Immature natural killer cell (primary cell): ENCODE measurements around the gene TENM3. TPM values are rescaled to one million over a fixed set of nuclear protein-coding genes. Genes with fewer than 3 reads are reported as not detected.

Experiments used
- DNase-seq, 3 donors: peaks; one replicate each; pipeline ENCODE4 v3.0.0; 2022; ENCODE audit warnings: mixed read lengths in 1 of 3
- H3K27ac Mint-ChIP-seq, 6 donors: one replicate each; pipeline ENCODE4 v1.8.0; 2020; ENCODE audit warnings: mixed read lengths in 6 of 6, mild to moderate bottlenecking in 5 of 6, inconsistent platforms in 4 of 6, moderate library complexity in 3 of 6
- H3K27me3 Mint-ChIP-seq, 3 donors: one replicate each; pipeline ENCODE4 v1.8.0; 2020 to 2021; ENCODE audit warnings: low read depth in 3 of 3, mild to moderate bottlenecking in 3 of 3, mixed read lengths in 3 of 3, moderate library complexity in 3 of 3, inconsistent platforms in 1 of 3
- H3K36me3 Mint-ChIP-seq, 3 donors: one replicate each; pipeline ENCODE4 v1.8.0; 2020; ENCODE audit warnings: mixed read lengths in 3 of 3, inconsistent platforms in 2 of 3, mild to moderate bottlenecking in 2 of 3
- H3K4me1 Mint-ChIP-seq, 2 donors: one replicate each; pipeline ENCODE4 v1.8.0; 2020; ENCODE audit warnings: inconsistent platforms in 2 of 2, mild to moderate bottlenecking in 2 of 2, mixed read lengths in 2 of 2, moderate library complexity in 1 of 2
- H3K4me3 Mint-ChIP-seq, 5 donors: one replicate each; pipeline ENCODE4 v1.8.0; 2020; ENCODE audit warnings: mild to moderate bottlenecking in 5 of 5, mixed read lengths in 5 of 5, inconsistent platforms in 3 of 5, moderate library complexity in 3 of 5
- H3K9me3 Mint-ChIP-seq, 6 donors: one replicate each; pipeline ENCODE4 v1.8.0; 2020; ENCODE audit warnings: mild to moderate bottlenecking in 6 of 6, mixed read lengths in 6 of 6, inconsistent platforms in 4 of 6, moderate library complexity in 3 of 6
- polyA plus RNA-seq, 3 donors: library from polyadenylated mRNA; unstranded; fragments of 300-500 nt; fragmentation: Illumina TruSeq; gene quantifications; one replicate each; pipeline ENCODE4 v1.2.3, GENCODE V29; 2021

Gene TENM3
- polyA plus RNA-seq, 3 donors from 2014 or later = not detected

- Mint-ChIP-seq H3K36me3 (no peaks in the 10 kb centered on the region), H3K9me3 (no peaks in the 10 kb centered on the region), H3K4me1 (peaks cover 0 to 6% of the 10 kb centered on the region in 2 donors), H3K27me3 (peaks cover 0 to 3% (median 2%) of the 10 kb centered on the region in 3 donors), H3K4me3 (no peak overlapping the region), H3K27ac (no peak overlapping the region)
- DNase-seq = no peak
Measured at GRCh38 chr4:182818926-182819730, 575.9 kb downstream of the TENM3 start.

- peaks cover 0 to 3% (median 2%) of the 10 kb centered on the region in 3 donors for H3K27me3 Mint-ChIP-seq
- no peaks in the 10 kb centered on the region for H3K9me3 Mint-ChIP-seq
- no peak overlapping the region for H3K27ac Mint-ChIP-seq
- peaks cover 0 to 7% of the 10 kb centered on the region in 2 donors for H3K4me1 Mint-ChIP-seq
- no peak for DNase-seq
- H3K36me3 Mint-ChIP-seq = no peaks in the 10 kb centered on the region
- no peak overlapping the region for H3K4me3 Mint-ChIP-seq
Measured at GRCh38 chr4:182819751-182820150, 576.5 kb downstream of the TENM3 start.

GRCh38 chr4:182822554-182822953, 579.4 kb downstream of the TENM3 start:
- peak overlapping the region in 1 of 6 donors; percentile 53 for H3K27ac Mint-ChIP-seq
- H3K4me1 Mint-ChIP-seq = peaks cover 9 to 17% of the 10 kb centered on the region in 2 donors
- H3K27me3 Mint-ChIP-seq = peaks cover 2 to 9% (median 4%) of the 10 kb centered on the region in 3 donors
- DNase-seq = no peak
- H3K9me3 Mint-ChIP-seq = no peaks in the 10 kb centered on the region
- H3K36me3 Mint-ChIP-seq = no peaks in the 10 kb centered on the region
- no peak overlapping the region for H3K4me3 Mint-ChIP-seq

GRCh38 chr4:182823576-182823975, 580.4 kb downstream of the TENM3 start:
- H3K27ac Mint-ChIP-seq = peak overlapping the region in 1 of 6 donors; percentile 48

GRCh38 chr4:182825003-182825402, 581.8 kb downstream of the TENM3 start:
- no peaks in the 10 kb centered on the region for H3K9me3 Mint-ChIP-seq
- H3K27me3 Mint-ChIP-seq = peaks cover 3 to 6% (median 6%) of the 10 kb centered on the region in 3 donors
- DNase-seq = no peak
- H3K27ac Mint-ChIP-seq = no peak overlapping the region
- H3K36me3 Mint-ChIP-seq = no peaks in the 10 kb centered on the region
- no peak overlapping the region for H3K4me3 Mint-ChIP-seq
- H3K4me1 Mint-ChIP-seq = peaks cover 9 to 17% of the 10 kb centered on the region in 2 donors

More at GRCh38 chr4:182823576-182823975, 580.4 kb downstream of the TENM3 start:
- peaks cover 3 to 6% (median 4%) of the 10 kb centered on the region in 3 donors for H3K27me3 Mint-ChIP-seq
- no peak for DNase-seq
- peaks cover 9 to 17% of the 10 kb centered on the region in 2 donors for H3K4me1 Mint-ChIP-seq
- no peak overlapping the region for H3K4me3 Mint-ChIP-seq
- no peaks in the 10 kb centered on the region for H3K9me3 Mint-ChIP-seq
- H3K36me3 Mint-ChIP-seq = no peaks in the 10 kb centered on the region

- H3K27ac Mint-ChIP-seq = peak overlapping the region in 1 of 6 donors; percentile 28
- DNase-seq = no peak
- H3K4me1 Mint-ChIP-seq = peaks cover 9 to 17% of the 10 kb centered on the region in 2 donors
- peaks cover 3 to 6% (median 6%) of the 10 kb centered on the region in 3 donors for H3K27me3 Mint-ChIP-seq
- no peaks in the 10 kb centered on the region for H3K36me3 Mint-ChIP-seq
- no peak overlapping the region for H3K4me3 Mint-ChIP-seq
- H3K9me3 Mint-ChIP-seq = no peaks in the 10 kb centered on the region
Measured at GRCh38 chr4:182825786-182826185, 582.6 kb downstream of the TENM3 start.

- Mint-ChIP-seq H3K27ac (peak overlapping the region in 3 of 6 donors; percentile 17 to 63 (median 18)), H3K27me3 (peaks cover 3 to 6% (median 6%) of the 10 kb centered on the region in 3 donors), H3K4me1 (peaks cover 9 to 17% of the 10 kb centered on the region in 2 donors), H3K9me3 (no peaks in the 10 kb centered on the region), H3K4me3 (peak overlapping the region in 1 of 5 donors; percentile 3), H3K36me3 (no peaks in the 10 kb centered on the region)
- DNase-seq = peak in 1 of 3 donors; percentile 17
Measured at GRCh38 chr4:182826391-182826790, 583.2 kb downstream of the TENM3 start.

- Mint-ChIP-seq H3K27ac (no peak overlapping the region), H3K27me3 (peaks cover 3 to 6% (median 6%) of the 10 kb centered on the region in 3 donors), H3K4me3 (no peak overlapping the region), H3K36me3 (no peaks in the 10 kb centered on the region), H3K4me1 (peaks cover 9 to 18% of the 10 kb centered on the region in 2 donors), H3K9me3 (no peaks in the 10 kb centered on the region)
- no peak for DNase-seq
Measured at GRCh38 chr4:182827166-182827565, 584.0 kb downstream of the TENM3 start.

GRCh38 chr4:182827954-182828353, 584.8 kb downstream of the TENM3 start:
- Mint-ChIP-seq H3K4me3 (no peak overlapping the region), H3K27me3 (peaks cover 3 to 6% (median 6%) of the 10 kb centered on the region in 3 donors), H3K27ac (no peak overlapping the region), H3K9me3 (peaks cover 0 to 3% (median 0%) of the 10 kb centered on the region in 6 donors), H3K4me1 (peaks cover 9 to 23% of the 10 kb centered on the region in 2 donors), H3K36me3 (no peaks in the 10 kb centered on the region)
- DNase-seq = no peak

- Mint-ChIP-seq H3K27me3 (peaks cover 3 to 6% (median 6%) of the 10 kb centered on the region in 3 donors), H3K4me1 (peaks cover 9 to 23% of the 10 kb centered on the region in 2 donors), H3K27ac (peak overlapping the region in 1 of 6 donors; percentile 21), H3K4me3 (no peak overlapping the region), H3K36me3 (no peaks in the 10 kb centered on the region), H3K9me3 (peaks cover 0 to 3% (median 0%) of the 10 kb centered on the region in 6 donors)
- DNase-seq = no peak
Measured at GRCh38 chr4:182828360-182829025, 585.3 kb downstream of the TENM3 start.

GRCh38 chr4:182829196-182829595, 586.0 kb downstream of the TENM3 start:
- Mint-ChIP-seq H3K9me3 (peaks cover 0 to 3% (median 0%) of the 10 kb centered on the region in 6 donors), H3K27me3 (peaks cover 3 to 6% (median 6%) of the 10 kb centered on the region in 3 donors), H3K27ac (no peak overlapping the region), H3K4me3 (no peak overlapping the region), H3K36me3 (no peaks in the 10 kb centered on the region), H3K4me1 (peaks cover 9 to 16% of the 10 kb centered on the region in 2 donors)
- DNase-seq = no peak

- Mint-ChIP-seq H3K27me3 (peaks cover under 1 to 5% (median 4%) of the 10 kb centered on the region in 3 donors), H3K4me1 (peaks cover 12 to 22% of the 10 kb centered on the region in 2 donors), H3K27ac (no peak overlapping the region), H3K9me3 (peaks cover 0 to 3% (median 0%) of the 10 kb centered on the region in 6 donors), H3K36me3 (no peaks in the 10 kb centered on the region), H3K4me3 (no peak overlapping the region)
- DNase-seq = no peak
Measured at GRCh38 chr4:182831376-182831775, 588.2 kb downstream of the TENM3 start.

GRCh38 chr4:182832352-182833120, 589.3 kb downstream of the TENM3 start:
- H3K36me3 Mint-ChIP-seq = no peaks in the 10 kb centered on the region

More at GRCh38 chr4:182832352-182833120, 589.3 kb downstream of the TENM3 start:
- H3K9me3 Mint-ChIP-seq = peaks cover 0 to 5% (median 0%) of the 10 kb centered on the region in 6 donors
- peak overlapping the region in 2 of 6 donors; percentile 16 to 21 for H3K27ac Mint-ChIP-seq
- no peak overlapping the region for H3K4me3 Mint-ChIP-seq
- no peak for DNase-seq
- peaks cover 2 to 11% (median 2%) of the 10 kb centered on the region in 3 donors for H3K27me3 Mint-ChIP-seq
- H3K4me1 Mint-ChIP-seq = peaks cover 13 to 27% of the 10 kb centered on the region in 2 donors
